GM12865 (cell line): ENCODE results near the gene KNDC1.

Experiments
- DNase-seq: peaks from one replicate; pipeline ENCODE4 v3.0.0; 2010; ENCODE audit warnings: low read depth
- H3K4me3 ChIP-seq: 2 replicates; pipeline ENCODE4 v1.5.1; 2011; ENCODE audit warnings: mild to moderate bottlenecking, low read depth, low read length, control low read depth
- CTCF ChIP-seq: IDR thresholded peaks from 2 replicates; pipeline ENCODE4 v1.5.1; 2011; ENCODE audit warnings: low read length, control low read depth, low read depth, inconsistent platforms; ENCODE audit not compliant: insufficient read depth; ENCODE audit errors: missing control alignments

KNDC1 gene

GRCh38 chr10:133126431-133127290 lies 33.4 kb upstream of the KNDC1 start:
- TF ChIP-seq CTCF, result no peak
- no peak for DNase-seq
- no peak overlapping the region for H3K4me3 ChIP-seq

DNA sequence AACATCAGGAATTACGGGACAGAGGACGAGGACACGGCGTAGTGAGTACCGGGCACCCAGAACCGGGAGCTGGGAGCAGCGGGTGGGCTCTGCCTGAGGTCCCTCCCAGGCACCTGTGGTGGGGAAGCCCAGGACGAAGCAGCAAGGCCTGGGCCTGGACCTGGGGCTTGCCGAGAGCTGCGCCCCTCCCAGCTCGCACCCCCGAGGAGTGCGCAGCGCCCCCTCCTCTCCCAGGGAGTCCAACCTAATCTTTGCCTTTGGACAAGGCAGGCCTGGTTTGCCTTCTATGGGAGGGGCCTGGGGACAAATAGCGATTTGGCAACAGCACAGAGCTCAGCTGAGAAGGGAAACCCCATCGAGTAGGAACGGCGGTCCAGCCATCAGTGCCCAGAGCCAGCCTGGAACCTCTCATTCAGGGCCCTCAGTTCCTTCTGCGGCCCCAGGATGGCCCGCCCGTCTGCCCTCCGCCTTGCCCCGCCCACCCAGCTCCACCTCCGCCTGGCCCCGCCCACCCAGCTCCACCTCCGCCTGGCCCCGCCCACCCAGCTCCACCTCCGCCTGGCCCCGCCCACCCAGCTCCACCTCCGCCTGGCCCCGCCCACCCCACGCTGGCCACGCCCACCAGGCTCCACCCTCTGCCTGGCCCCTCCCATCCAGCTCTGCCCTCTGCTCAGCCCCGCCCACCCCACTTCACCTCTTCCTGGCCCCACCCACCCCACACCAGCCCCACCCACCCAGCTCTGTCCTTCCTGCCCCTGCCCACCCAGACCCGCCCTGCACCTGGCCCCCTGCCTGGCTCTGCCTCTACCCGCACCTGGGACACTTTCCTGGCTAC lies 32.5 kb upstream of the KNDC1 start:
- DNase-seq, result no peak
- no peak overlapping the region for H3K4me3 ChIP-seq
- no peak for TF ChIP-seq CTCF

GRCh38 chr10:133128126-133129070 lies 31.6 kb upstream of the KNDC1 start:
- DNase-seq, result no peak
- no peak for TF ChIP-seq CTCF
- H3K4me3 ChIP-seq, result no peak overlapping the region

- no peak for DNase-seq
- H3K4me3 ChIP-seq, result no peak overlapping the region
- no peak for TF ChIP-seq CTCF
These were observed 30.8 kb upstream of the KNDC1 start for GRCh38 chr10:133129071-133129858.

DNA sequence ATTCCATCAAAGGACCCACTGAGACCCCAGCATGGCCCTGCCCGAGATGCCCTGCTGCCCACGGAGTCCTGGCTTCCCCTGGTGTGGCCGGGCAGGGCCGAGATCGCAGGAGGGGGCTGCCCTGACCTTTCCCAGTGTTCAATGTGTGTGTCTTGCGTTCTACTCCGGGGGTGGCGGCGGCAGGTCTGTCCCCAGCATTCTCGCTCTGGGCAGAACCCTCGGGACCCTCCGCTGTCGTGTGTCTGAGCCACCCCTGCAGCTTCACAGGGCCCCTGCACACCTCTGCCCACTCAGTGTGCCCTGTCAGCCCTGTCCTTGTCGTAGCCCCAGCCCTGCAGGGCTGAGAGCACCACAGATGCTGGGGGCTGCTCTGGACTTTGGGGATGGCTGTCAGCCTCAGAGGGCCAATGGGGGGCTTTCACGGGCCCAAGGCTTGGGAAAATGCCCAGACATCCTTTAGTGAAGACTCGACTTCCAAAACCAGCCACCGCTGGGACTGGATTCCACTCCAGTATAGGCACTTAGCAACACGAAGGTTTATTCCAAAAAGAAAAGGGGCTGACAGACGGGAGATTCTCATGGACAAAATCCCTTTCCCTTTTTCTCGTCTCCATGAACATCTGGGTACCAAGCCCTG lies 30.0 kb upstream of the KNDC1 start:
- no peak for TF ChIP-seq CTCF
- DNase-seq, result no peak
- no peak overlapping the region for H3K4me3 ChIP-seq

- DNase-seq, result no peak
- no peak overlapping the region for H3K4me3 ChIP-seq
- no peak for TF ChIP-seq CTCF
These were observed 29.4 kb upstream of the KNDC1 start for GRCh38 chr10:133130602-133131001.
